ENCODE measurements around the gene OR51M1.

Gene OR51M1

DNA sequence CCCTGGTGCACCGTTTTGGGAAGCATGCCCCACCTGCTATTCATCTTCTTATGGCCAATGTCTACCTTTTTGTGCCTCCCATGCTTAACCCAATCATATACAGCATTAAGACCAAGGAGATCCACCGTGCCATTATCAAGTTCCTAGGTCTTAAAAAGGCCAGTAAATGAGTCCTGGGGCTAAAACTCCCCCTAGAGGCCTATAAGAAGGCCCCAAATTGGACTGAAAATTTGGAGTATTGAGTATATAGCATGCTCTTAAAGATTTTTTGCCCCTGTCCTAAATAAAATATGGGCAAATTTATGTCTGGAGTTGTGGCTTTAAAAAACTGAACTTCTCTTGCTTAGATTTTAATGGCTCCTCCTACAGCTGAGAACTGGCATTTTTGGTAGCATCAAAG lies 6.6 kb downstream of the OR51M1 start:
- DNase-seq (ENCODE audit: low read depth): no peak

- no peak for DNase-seq (ENCODE audit: low read depth)
Observed at GRCh38 chr11:5394091-5394490, 10.5 kb downstream of the OR51M1 start.

DNA sequence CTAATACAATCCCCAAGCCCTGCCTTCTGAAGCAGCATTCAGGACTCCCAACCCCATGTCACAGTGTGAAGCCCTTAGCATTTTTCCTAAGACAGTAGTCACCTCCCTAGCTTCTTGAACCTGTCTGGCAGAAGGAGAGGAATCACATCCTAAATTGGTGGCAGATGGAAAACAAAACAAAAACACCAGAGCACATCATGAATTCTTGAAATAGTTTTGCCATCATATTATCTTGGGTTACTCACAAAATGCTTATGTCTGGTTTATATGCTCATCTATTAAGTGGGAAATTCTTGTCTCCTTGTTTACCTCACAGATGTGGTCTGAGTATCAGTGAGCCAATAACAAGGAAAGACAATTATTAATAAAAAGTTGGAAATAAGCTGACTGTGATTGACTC lies 15.3 kb downstream of the OR51M1 start:
- no peak for DNase-seq (ENCODE audit: low read depth)

- DNase-seq (ENCODE audit: low read depth): no peak
Observed at GRCh38 chr11:5405173-5405572, 21.6 kb downstream of the OR51M1 start.

- no peak for DNase-seq (ENCODE audit: low read depth)
Observed at GRCh38 chr11:5420993-5421392, 37.4 kb downstream of the OR51M1 start.

GRCh38 chr11:5421811-5422210 lies 38.2 kb downstream of the OR51M1 start, which contains the start of gene OR51Q1:
OR51Q1 (plus strand) TSS chr11:5422111; CDS start chr11:5422201, 90 bp downstream.
- no peak for DNase-seq (ENCODE audit: low read depth)

DNA sequence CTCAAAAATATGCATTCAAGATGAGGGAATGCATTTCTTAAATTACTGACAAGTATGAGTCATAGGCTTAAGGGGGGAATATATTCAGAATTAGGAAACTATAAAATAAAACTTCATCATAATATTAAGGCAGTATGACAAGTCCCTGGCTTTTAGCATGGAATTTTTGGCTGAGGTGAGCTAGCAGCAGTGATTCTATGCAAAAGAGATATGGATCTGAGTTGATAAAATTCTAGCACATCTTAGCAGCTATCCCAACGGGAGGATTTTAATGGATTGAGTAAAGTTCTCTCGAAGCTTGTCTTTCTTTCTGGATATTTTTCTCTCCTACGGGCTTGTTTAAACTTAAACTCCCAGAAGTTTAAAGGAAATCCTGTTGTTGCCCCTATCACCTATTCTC lies 39.5 kb downstream of the OR51M1 start:
- DNase-seq (ENCODE audit: low read depth): no peak

- no peak for DNase-seq (ENCODE audit: low read depth)
Observed at GRCh38 chr11:5441414-5441813, 57.8 kb downstream of the OR51M1 start, which contains the start of gene OR51I1. OR51I1 (minus strand) TSS chr11:5441514; CDS start chr11:5441514, 0 bp downstream.

All from GM04503 (cell line).